HEK293T (cell line): ENCODE results near the gene WRAP73.

ENCODE experiments used
- CTCF ChIA-PET: fragments of 350-600 bp; formaldehyde crosslinking; extraction: SDS; loops from one replicate; lab custom pipeline; 2021; ENCODE audit warnings: antibody characterized with exemption, inconsistent platforms; lab: Yijun Ruan, JAX
- POLR2A ChIA-PET: fragments of 350-600 bp; formaldehyde crosslinking; extraction: SDS; loops from one replicate; lab custom pipeline; 2020; ENCODE audit warnings: antibody characterized with exemption, inconsistent platforms; lab: Yijun Ruan, JAX
- DNase-seq: peaks from one replicate; pipeline ENCODE4 v3.0.0; 2012; ENCODE audit warnings: mixed read lengths; ENCODE audit errors: extremely low spot score
- ARNT ChIP-seq: fragments of 450-650 bp; IDR thresholded peaks from 2 replicates; pipeline ENCODE4 v1.6.1; 2017; ENCODE audit warnings: mild to moderate bottlenecking
- BHLHE40 ChIP-seq: fragments of 450-650 bp; IDR thresholded peaks from 2 replicates; pipeline ENCODE4 v1.6.1; 2016; ENCODE audit warnings: mild to moderate bottlenecking, moderate library complexity, borderline replicate concordance
- CTBP1 ChIP-seq: fragments of 450-650 bp; IDR thresholded peaks from 2 replicates; pipeline ENCODE4 v1.6.1; 2016; ENCODE audit warnings: borderline replicate concordance
- ELF4 ChIP-seq: fragments of 450-650 bp; IDR thresholded peaks from 2 replicates; pipeline ENCODE4 v1.6.1; 2017; ENCODE audit warnings: antibody characterized with exemption
- FOXA1 ChIP-seq: fragments of 450-650 bp; IDR thresholded peaks from 2 replicates; pipeline ENCODE4 v1.6.1; 2016; ENCODE audit warnings: mild to moderate bottlenecking
- FOXK2 ChIP-seq: fragments of 450-650 bp; IDR thresholded peaks from 2 replicates; pipeline ENCODE4 v1.6.1; 2016; ENCODE audit warnings: mild to moderate bottlenecking
- FOXM1 ChIP-seq: fragments of 450-650 bp; IDR thresholded peaks from 2 replicates; pipeline ENCODE4 v1.6.1; 2017; ENCODE audit warnings: mild to moderate bottlenecking, borderline replicate concordance
- HDGF ChIP-seq: fragments of 450-650 bp; IDR thresholded peaks from 2 replicates; pipeline ENCODE4 v1.6.1; 2017; ENCODE audit warnings: antibody characterized with exemption, borderline replicate concordance
- L3MBTL2 ChIP-seq: fragments of 450-650 bp; conservative IDR thresholded peaks from 2 replicates; pipeline ENCODE4 v1.6.1; 2016; ENCODE audit warnings: mild to moderate bottlenecking
- LEF1 ChIP-seq: fragments of 450-650 bp; IDR thresholded peaks from 2 replicates; pipeline ENCODE4 v1.6.1; 2017; ENCODE audit warnings: mild to moderate bottlenecking, borderline replicate concordance
- NFRKB ChIP-seq: fragments of 450-650 bp; IDR thresholded peaks from 2 replicates; pipeline ENCODE4 v1.6.1; 2016; ENCODE audit warnings: mild to moderate bottlenecking, moderate library complexity
- PKNOX1 ChIP-seq: fragments of 450-650 bp; IDR thresholded peaks from 2 replicates; pipeline ENCODE4 v1.6.1; 2016
- SP1 ChIP-seq: fragments of 450-650 bp; IDR thresholded peaks from 2 replicates; pipeline ENCODE4 v1.6.1; 2017
- SUZ12 ChIP-seq: fragments of 450-650 bp; IDR thresholded peaks from 2 replicates; pipeline ENCODE4 v1.6.1; 2016; ENCODE audit warnings: mild to moderate bottlenecking
- TARDBP ChIP-seq: fragments of 450-650 bp; IDR thresholded peaks from 2 replicates; pipeline ENCODE4 v1.6.1; 2016
- ZNF384 ChIP-seq: fragments of 450-650 bp; IDR thresholded peaks from 2 replicates; pipeline ENCODE4 v1.6.1; 2016

Gene WRAP73

DNA sequence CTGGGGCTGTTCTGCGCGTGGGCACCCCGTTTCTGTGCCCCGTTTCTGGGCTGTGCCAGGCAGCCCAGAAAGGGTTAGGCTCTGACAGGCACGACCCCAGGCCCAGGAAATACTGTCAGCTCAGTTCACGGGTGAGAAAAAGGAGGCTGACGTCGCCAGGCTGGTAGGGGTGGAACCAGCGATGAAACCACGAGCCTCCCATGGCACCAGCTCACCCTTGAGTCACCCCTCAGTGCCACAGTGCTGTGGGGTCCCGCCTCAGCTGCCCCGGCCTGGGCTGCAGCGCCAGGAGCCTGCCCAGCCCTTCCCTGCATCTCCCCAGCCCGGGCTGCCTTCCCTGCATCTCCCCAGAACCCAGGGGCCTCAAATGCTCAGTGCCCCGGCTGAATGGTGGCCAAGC is 50.1 kb downstream of the WRAP73 start:
- CTCF ChIA-PET = no interaction called here
- no peak for TF ChIP-seq SUZ12
- no peak for TF ChIP-seq BHLHE40
- no peak for TF ChIP-seq ZNF384
- DNase-seq = no peak
- POLR2A ChIA-PET = no interaction called here

DNA sequence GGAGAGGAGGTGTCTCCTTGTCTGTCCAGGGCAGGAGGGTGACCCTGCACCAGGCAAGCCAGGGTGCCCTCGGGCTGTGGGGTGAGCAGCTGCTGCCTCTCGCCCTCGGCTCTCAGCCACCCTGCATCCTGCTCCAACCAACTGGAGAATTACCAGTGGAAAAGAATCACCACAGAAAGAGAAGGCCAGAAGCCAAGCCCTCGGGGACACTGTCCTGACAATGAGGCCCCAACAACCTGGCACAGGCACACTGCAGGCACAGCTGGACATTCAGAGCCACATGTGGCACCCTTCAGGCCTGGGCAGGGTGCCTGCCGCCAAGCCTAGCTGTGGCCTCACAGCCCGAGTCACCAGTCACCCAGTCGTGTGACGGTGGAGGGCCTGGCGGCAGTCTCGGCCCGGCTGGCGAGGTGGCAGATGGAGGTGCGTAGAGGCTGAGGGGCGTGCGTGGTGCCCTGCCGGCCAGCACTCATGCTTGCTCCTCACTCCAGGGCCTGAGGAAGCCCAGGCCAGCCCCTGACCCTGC is 50.6 kb downstream of the WRAP73 start:
- CTCF ChIA-PET = interaction anchor here (0.7 kb wide), 1 partner anchor 65 kb away, joined by 3 read pairs; no protein-coding TSS in a partner anchor
- no peak for DNase-seq
- POLR2A ChIA-PET = no interaction called here
- TF ChIP-seq CTBP1 = no peak
- no peak for TF ChIP-seq LEF1
- TF ChIP-seq ELF4 = no peak
- no peak for TF ChIP-seq PKNOX1
- no peak for TF ChIP-seq L3MBTL2
- no peak for TF ChIP-seq SUZ12
- TF ChIP-seq FOXK2 = no peak
- no peak for TF ChIP-seq ARNT

- no peak for DNase-seq
- ChIA-PET POLR2A (no interaction called here), CTCF (interaction anchor here (0.6 to 0.7 kb wide), 2 partner anchors 65 to 707 kb away, joined by 3 to 4 read pairs; no protein-coding TSS in a partner anchor)
- TF ChIP-seq TARDBP (no peak), BHLHE40 (no peak), LEF1 (no peak)
These were observed 51.2 kb downstream of the WRAP73 start for GRCh38 chr1:3598522-3599285.

- no peak for TF ChIP-seq FOXA1
- TF ChIP-seq TARDBP = no peak
- no peak for TF ChIP-seq HDGF
- no peak for TF ChIP-seq L3MBTL2
- no peak for TF ChIP-seq CTBP1
- no peak for TF ChIP-seq NFRKB
- TF ChIP-seq SUZ12 = no peak
- no peak for TF ChIP-seq LEF1
- TF ChIP-seq FOXM1 = no peak
- no peak for TF ChIP-seq SP1
- TF ChIP-seq FOXK2 = no peak
- no peak for TF ChIP-seq ARNT
- TF ChIP-seq ELF4 = no peak
- TF ChIP-seq BHLHE40 = no peak
- POLR2A ChIA-PET = no interaction called here
- CTCF ChIA-PET = interaction anchor here (0.6 kb wide), 1 partner anchor 707 kb away, joined by 4 read pairs; no protein-coding TSS in a partner anchor
- DNase-seq = no peak
These were observed 51.8 kb downstream of the WRAP73 start for GRCh38 chr1:3598051-3598491.

GRCh38 chr1:3597599-3597964 is 52.3 kb downstream of the WRAP73 start:
- ChIA-PET CTCF (no interaction called here), POLR2A (no interaction called here)
- no peak for DNase-seq
- TF ChIP-seq SP1 = no peak
- no peak for TF ChIP-seq LEF1
- TF ChIP-seq TARDBP = no peak
- TF ChIP-seq BHLHE40 = no peak
- no peak for TF ChIP-seq PKNOX1
- TF ChIP-seq CTBP1 = no peak
- no peak for TF ChIP-seq SUZ12
- no peak for TF ChIP-seq L3MBTL2
- TF ChIP-seq FOXM1 = no peak
- no peak for TF ChIP-seq HDGF
- TF ChIP-seq FOXK2 = no peak
- no peak for TF ChIP-seq NFRKB
- TF ChIP-seq ELF4 = no peak
- no peak for TF ChIP-seq FOXA1
- TF ChIP-seq ARNT = no peak
- no peak for TF ChIP-seq ZNF384

GRCh38 chr1:3596663-3597598 is 53.0 kb downstream of the WRAP73 start:
- ChIA-PET CTCF (no interaction called here), POLR2A (no interaction called here)
- DNase-seq = no peak
- no peak for TF ChIP-seq TARDBP
- no peak for TF ChIP-seq ELF4
- TF ChIP-seq ARNT = no peak
- no peak for TF ChIP-seq FOXA1
- TF ChIP-seq SUZ12 = no peak
- no peak for TF ChIP-seq ZNF384
- no peak for TF ChIP-seq L3MBTL2
- TF ChIP-seq SP1 = no peak
- TF ChIP-seq PKNOX1 = no peak
- no peak for TF ChIP-seq NFRKB
- TF ChIP-seq FOXM1 = no peak
- no peak for TF ChIP-seq CTBP1
- no peak for TF ChIP-seq HDGF
- TF ChIP-seq BHLHE40 = no peak
- no peak for TF ChIP-seq LEF1
